ENCODE results near the gene AGRP. TPM values are rescaled to one million over a fixed set of nuclear protein-coding genes. Genes with fewer than 3 reads are reported as not detected.

AGRP gene
- total RNA-seq, 1 donor from 2014 or later, result not detected

DNA sequence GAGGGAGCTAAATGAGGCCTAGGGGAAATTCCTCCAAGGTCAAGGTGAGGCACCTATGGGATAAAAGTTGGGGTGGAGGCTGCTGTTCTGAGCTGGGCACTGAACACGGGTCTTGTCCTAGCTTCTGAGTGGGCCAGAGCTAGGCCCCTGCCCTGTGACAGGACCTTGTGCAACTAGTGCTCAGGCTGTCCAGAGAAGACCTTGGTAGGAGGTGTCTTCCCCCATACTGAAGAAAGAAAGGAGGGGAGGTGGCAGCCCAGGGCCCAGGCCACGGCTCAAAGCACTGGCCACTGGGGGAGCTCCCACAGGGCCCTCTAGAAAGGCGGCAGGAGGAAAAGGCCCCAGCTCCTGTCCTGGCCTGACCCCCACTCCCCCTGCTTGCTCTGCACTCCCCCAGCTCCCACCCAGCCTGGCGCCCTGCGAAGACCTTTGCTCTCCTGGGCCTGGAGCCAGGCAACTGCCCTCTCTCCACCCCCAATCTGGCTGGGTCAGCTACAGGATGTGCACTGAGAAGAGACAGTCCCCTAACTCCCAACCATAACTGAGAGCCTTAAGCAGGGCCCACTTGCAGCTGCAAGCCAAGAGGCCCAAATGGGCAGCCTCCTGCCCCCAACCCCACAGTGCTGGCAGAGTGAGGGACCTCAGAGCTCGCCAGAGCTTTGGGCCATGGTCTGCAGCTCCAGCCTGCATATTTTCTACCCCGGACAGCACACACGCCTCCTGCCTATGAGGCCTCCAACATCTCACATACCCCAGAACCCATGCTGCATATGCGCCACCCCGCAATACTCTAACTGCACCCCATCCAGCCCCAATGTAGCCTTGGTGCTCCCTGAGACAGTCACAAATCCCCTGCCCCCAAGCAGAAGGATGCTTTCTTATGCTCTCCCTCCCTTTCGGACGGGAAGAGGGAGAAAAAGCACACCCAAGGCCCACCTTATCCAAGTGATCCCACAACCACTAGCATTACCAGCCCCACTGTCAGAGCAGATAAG, 37.1 kb downstream of the AGRP start:
- Mint-ChIP-seq H3K27me3 (ENCODE audit: low read depth, unreplicated experiment) (no peaks in the 10 kb centered on the region), H3K4me1 (ENCODE audit: low read depth, unreplicated experiment) (peaks cover 13% of the 10 kb centered on the region), H3K4me3 (ENCODE audit: unreplicated experiment) (no peak overlapping the region), H3K27ac (ENCODE audit: unreplicated experiment) (no peak overlapping the region), H3K9me3 (ENCODE audit: unreplicated experiment) (no peaks in the 10 kb centered on the region), H3K36me3 (ENCODE audit: low read depth, unreplicated experiment) (peaks cover 25% of the 10 kb centered on the region)
- H3K4me3 ChIP-seq (ENCODE audit: insufficient read depth, low read depth, low read length), result no peak overlapping the region
- no peak for FAIRE-seq
- H3K9me3 ChIP-seq (ENCODE audit: insufficient read depth, low read depth, low read length), result no peaks in the 10 kb centered on the region
- H3K4me1 ChIP-seq (ENCODE audit: insufficient read depth, low read length), result peaks cover 6% of the 10 kb centered on the region
- no peaks in the 10 kb centered on the region for H3K36me3 ChIP-seq (ENCODE audit: insufficient read depth, low read length)
- DNase-seq (ENCODE audit: low read depth), result no peak
- H3K4me2 ChIP-seq (ENCODE audit: low read length), result no peak overlapping the region
- H3K9ac ChIP-seq (ENCODE audit: low read length), result no peak overlapping the region
- no peaks in the 10 kb centered on the region for H3K27me3 ChIP-seq (ENCODE audit: insufficient read depth, low read length)
- no peak overlapping the region for H3K27ac ChIP-seq (ENCODE audit: low read depth, low read length)
- peaks cover 4% of the 10 kb centered on the region for H3K79me2 ChIP-seq (ENCODE audit: insufficient read depth, low read length)
- H4K20me1 ChIP-seq (ENCODE audit: insufficient read depth, low read length), result peaks cover 94% of the 10 kb centered on the region
- H2AFZ ChIP-seq (ENCODE audit: low read depth, low read length), result no peak overlapping the region
- no peak for TF ChIP-seq EZH2 (IDR thresholded peaks at IDR 0.05; ENCODE audit: insufficient read depth, low read length)
- TF ChIP-seq, protein P1, sequence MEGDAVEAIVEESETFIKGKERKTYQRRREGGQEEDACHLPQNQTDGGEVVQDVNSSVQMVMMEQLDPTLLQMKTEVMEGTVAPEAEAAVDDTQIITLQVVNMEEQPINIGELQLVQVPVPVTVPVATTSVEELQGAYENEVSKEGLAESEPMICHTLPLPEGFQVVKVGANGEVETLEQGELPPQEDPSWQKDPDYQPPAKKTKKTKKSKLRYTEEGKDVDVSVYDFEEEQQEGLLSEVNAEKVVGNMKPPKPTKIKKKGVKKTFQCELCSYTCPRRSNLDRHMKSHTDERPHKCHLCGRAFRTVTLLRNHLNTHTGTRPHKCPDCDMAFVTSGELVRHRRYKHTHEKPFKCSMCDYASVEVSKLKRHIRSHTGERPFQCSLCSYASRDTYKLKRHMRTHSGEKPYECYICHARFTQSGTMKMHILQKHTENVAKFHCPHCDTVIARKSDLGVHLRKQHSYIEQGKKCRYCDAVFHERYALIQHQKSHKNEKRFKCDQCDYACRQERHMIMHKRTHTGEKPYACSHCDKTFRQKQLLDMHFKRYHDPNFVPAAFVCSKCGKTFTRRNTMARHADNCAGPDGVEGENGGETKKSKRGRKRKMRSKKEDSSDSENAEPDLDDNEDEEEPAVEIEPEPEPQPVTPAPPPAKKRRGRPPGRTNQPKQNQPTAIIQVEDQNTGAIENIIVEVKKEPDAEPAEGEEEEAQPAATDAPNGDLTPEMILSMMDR (IDR thresholded peaks at IDR 0.05; ENCODE audit: insufficient read depth, low read depth, low read length), result no peak

DNA sequence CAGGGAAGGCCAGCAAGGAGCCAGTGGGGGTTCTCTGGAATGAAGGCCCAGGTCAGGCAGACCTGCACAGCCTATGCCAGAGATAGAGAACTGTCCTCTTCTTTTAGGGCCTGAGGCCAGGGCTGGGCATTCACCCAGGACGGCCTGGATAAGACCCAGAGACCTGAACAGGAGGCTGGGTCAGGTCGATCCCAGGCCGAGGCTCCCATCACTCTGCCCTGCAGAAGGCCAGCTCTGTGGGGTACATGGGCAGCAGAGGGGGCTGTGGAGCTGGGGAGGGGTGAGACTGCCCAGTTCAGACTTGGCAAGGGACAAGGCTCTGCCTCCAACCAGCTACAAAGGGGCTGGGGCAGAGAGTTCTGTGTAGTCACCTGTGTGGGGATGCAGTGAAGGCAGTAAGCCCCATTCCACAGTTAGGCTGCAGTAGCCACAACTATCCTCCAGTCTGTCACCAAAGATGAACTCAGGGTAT, 37.9 kb downstream of the AGRP start:
- Histone ChIP-seq H3K36me3 (ENCODE audit: insufficient read depth, low read length) (no peaks in the 10 kb centered on the region), H3K9ac (ENCODE audit: low read length) (peak overlapping the region; percentile 31), H3K4me2 (ENCODE audit: low read length) (no peak overlapping the region), H3K4me3 (ENCODE audit: insufficient read depth, low read depth, low read length) (no peak overlapping the region), H3K79me2 (ENCODE audit: insufficient read depth, low read length) (peaks cover 4% of the 10 kb centered on the region), H4K20me1 (ENCODE audit: insufficient read depth, low read length) (peaks cover 92% of the 10 kb centered on the region), H3K4me1 (ENCODE audit: insufficient read depth, low read length) (peaks cover 6% of the 10 kb centered on the region), H3K27me3 (ENCODE audit: insufficient read depth, low read length) (no peaks in the 10 kb centered on the region), H2AFZ (ENCODE audit: low read depth, low read length) (no peak overlapping the region), H3K9me3 (ENCODE audit: insufficient read depth, low read depth, low read length) (no peaks in the 10 kb centered on the region), H3K27ac (ENCODE audit: low read depth, low read length) (no peak overlapping the region)
- Mint-ChIP-seq H3K36me3 (ENCODE audit: low read depth, unreplicated experiment) (peaks cover 22% of the 10 kb centered on the region), H3K9me3 (ENCODE audit: unreplicated experiment) (no peaks in the 10 kb centered on the region), H3K27me3 (ENCODE audit: low read depth, unreplicated experiment) (no peaks in the 10 kb centered on the region), H3K4me3 (ENCODE audit: unreplicated experiment) (no peak overlapping the region), H3K27ac (ENCODE audit: unreplicated experiment) (no peak overlapping the region), H3K4me1 (ENCODE audit: low read depth, unreplicated experiment) (peaks cover 13% of the 10 kb centered on the region)
- DNase-seq (ENCODE audit: low read depth) (no peak), FAIRE-seq (no peak)
- no peak for TF ChIP-seq EZH2 (IDR thresholded peaks at IDR 0.05; ENCODE audit: insufficient read depth, low read length)

DNA sequence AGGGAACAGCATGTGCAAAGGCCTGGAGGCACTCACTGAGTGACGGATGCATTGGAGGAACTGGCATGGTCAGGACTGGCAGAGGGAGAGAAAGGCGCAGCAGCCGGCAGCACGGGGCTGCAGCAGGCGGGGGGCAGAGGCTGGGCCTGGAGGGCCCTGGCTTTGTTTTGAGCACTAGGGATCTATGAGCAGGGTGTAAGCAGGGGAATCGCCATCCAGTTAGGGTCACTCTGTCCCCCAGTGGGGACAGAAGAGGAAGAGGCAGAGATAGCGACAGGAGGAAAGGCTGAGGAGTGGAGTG, 38.3 kb downstream of the AGRP start:
- Histone ChIP-seq H3K9ac (ENCODE audit: low read length) (peak overlapping the region; percentile 31), H4K20me1 (ENCODE audit: insufficient read depth, low read length) (peaks cover 92% of the 10 kb centered on the region), H3K4me1 (ENCODE audit: insufficient read depth, low read length) (peaks cover 6% of the 10 kb centered on the region), H3K4me3 (ENCODE audit: insufficient read depth, low read depth, low read length) (no peak overlapping the region), H3K27ac (ENCODE audit: low read depth, low read length) (no peak overlapping the region), H3K4me2 (ENCODE audit: low read length) (peak overlapping the region; percentile 13), H2AFZ (ENCODE audit: low read depth, low read length) (no peak overlapping the region), H3K79me2 (ENCODE audit: insufficient read depth, low read length) (peaks cover 4% of the 10 kb centered on the region), H3K36me3 (ENCODE audit: insufficient read depth, low read length) (no peaks in the 10 kb centered on the region), H3K27me3 (ENCODE audit: insufficient read depth, low read length) (no peaks in the 10 kb centered on the region), H3K9me3 (ENCODE audit: insufficient read depth, low read depth, low read length) (no peaks in the 10 kb centered on the region)
- Mint-ChIP-seq H3K9me3 (ENCODE audit: unreplicated experiment) (no peaks in the 10 kb centered on the region), H3K4me1 (ENCODE audit: low read depth, unreplicated experiment) (peaks cover 13% of the 10 kb centered on the region), H3K27ac (ENCODE audit: unreplicated experiment) (no peak overlapping the region), H3K36me3 (ENCODE audit: low read depth, unreplicated experiment) (peaks cover 20% of the 10 kb centered on the region), H3K4me3 (ENCODE audit: unreplicated experiment) (no peak overlapping the region), H3K27me3 (ENCODE audit: low read depth, unreplicated experiment) (no peaks in the 10 kb centered on the region)
- FAIRE-seq (no peak), DNase-seq (ENCODE audit: low read depth) (no peak)
- TF ChIP-seq, protein P1 (IDR thresholded peaks at IDR 0.05; ENCODE audit: insufficient read depth, low read depth, low read length), result no peak
- no peak for TF ChIP-seq EZH2 (IDR thresholded peaks at IDR 0.05; ENCODE audit: insufficient read depth, low read length)
